GM10248 (cell line): Measurements from ENCODE around the gene KLHL24.

Experiments
- CTCF ChIA-PET: fragments of 300-600 bp; sonication (Branson Sonifier 250); formaldehyde crosslinking; extraction: SDS; loops from one replicate; lab custom pipeline; 2021; ENCODE audit warnings: antibody characterized with exemption; lab: Yijun Ruan, JAX
- POLR2A ChIA-PET: fragments of 350-650 bp; sonication (Branson Sonifier 250); formaldehyde crosslinking; extraction: SDS; loops from one replicate; lab custom pipeline; 2020; ENCODE audit warnings: antibody characterized with exemption; lab: Yijun Ruan, JAX
- DNase-seq: peaks from one replicate; pipeline ENCODE4 v3.0.0; 2012; ENCODE audit errors: extremely low spot score
- CTCF ChIP-seq: IDR thresholded peaks from 2 replicates; pipeline ENCODE4 v1.5.1; 2012; ENCODE audit warnings: mild to moderate bottlenecking, low read depth; ENCODE audit errors: extremely low read depth, missing control alignments, control extremely low read depth

The KLHL24 gene

GRCh38 chr3:183695569-183696364 is 60.3 kb downstream of the KLHL24 start:
- TF ChIP-seq CTCF: no peak
- no peak for DNase-seq
- CTCF ChIA-PET: interaction anchor here (0.8 to 2.1 kb wide), 4 partner anchors 8 to 27 kb away, joined by 3 to 6 read pairs (median 4); no protein-coding TSS in a partner anchor
- POLR2A ChIA-PET: interaction anchor here (0.5 kb wide), 1 partner anchor 52 kb away, joined by 15 read pairs; no protein-coding TSS in a partner anchor

GRCh38 chr3:183697123-183697609 is 61.7 kb downstream of the KLHL24 start:
- TF ChIP-seq CTCF: no peak
- ChIA-PET POLR2A (no interaction called here), CTCF (interaction anchor here (0.9 to 2.1 kb wide), 7 partner anchors 9 to 217 kb away, joined by 3 to 6 read pairs (median 3); no protein-coding TSS in a partner anchor)
- peak; percentile 26 for DNase-seq

GRCh38 chr3:183697610-183698317 is 62.3 kb downstream of the KLHL24 start, which contains the start of gene YEATS2:
Gene YEATS2, plus strand, starts transcription at chr3:183697797. Its CDS starts 17,366 bp downstream, at chr3:183715163.
- TF ChIP-seq CTCF: no peak
- ChIA-PET POLR2A (no interaction called here), CTCF (interaction anchor here (0.9 to 2.1 kb wide), 7 partner anchors 10 to 218 kb away, joined by 3 to 6 read pairs (median 3); no protein-coding TSS in a partner anchor)
- DNase-seq: peak; percentile 97

- POLR2A ChIA-PET: no interaction called here
- peak; percentile 38 for DNase-seq
- TF ChIP-seq CTCF: no peak
- CTCF ChIA-PET: interaction anchor here (1.1 to 1.4 kb wide), 2 partner anchors 69 to 219 kb away, joined by 4 to 6 read pairs; no protein-coding TSS in a partner anchor
Measured at GRCh38 chr3:183698318-183698751, 62.9 kb downstream of the KLHL24 start.

GRCh38 chr3:183698756-183699155 is 63.3 kb downstream of the KLHL24 start:
- ChIA-PET CTCF (no interaction called here), POLR2A (interaction anchor here (0.7 kb wide), 1 partner anchor 39 kb away, joined by 5 read pairs; no protein-coding TSS in a partner anchor)
- DNase-seq: peak; percentile 31
- no peak for TF ChIP-seq CTCF

GRCh38 chr3:183699238-183699947 is 64.0 kb downstream of the KLHL24 start:
- DNase-seq: peak; percentile 35
- no peak for TF ChIP-seq CTCF
- CTCF ChIA-PET: no interaction called here
- POLR2A ChIA-PET: interaction anchor here (0.7 kb wide), 1 partner anchor 40 kb away, joined by 5 read pairs; no protein-coding TSS in a partner anchor
